NCI-H82 (cell line): ENCODE measurements around the gene PTX4.
"Not testable (repeated sequence)": the region's sequence is repeated elsewhere in the genome, so short reads cannot be mapped to it uniquely, and the experiment has no call there.

Source experiments
- DNase-seq: peaks from one replicate; lab custom pipeline; 2025; lab: John Stamatoyannopoulos, UW

The PTX4 gene

DNA sequence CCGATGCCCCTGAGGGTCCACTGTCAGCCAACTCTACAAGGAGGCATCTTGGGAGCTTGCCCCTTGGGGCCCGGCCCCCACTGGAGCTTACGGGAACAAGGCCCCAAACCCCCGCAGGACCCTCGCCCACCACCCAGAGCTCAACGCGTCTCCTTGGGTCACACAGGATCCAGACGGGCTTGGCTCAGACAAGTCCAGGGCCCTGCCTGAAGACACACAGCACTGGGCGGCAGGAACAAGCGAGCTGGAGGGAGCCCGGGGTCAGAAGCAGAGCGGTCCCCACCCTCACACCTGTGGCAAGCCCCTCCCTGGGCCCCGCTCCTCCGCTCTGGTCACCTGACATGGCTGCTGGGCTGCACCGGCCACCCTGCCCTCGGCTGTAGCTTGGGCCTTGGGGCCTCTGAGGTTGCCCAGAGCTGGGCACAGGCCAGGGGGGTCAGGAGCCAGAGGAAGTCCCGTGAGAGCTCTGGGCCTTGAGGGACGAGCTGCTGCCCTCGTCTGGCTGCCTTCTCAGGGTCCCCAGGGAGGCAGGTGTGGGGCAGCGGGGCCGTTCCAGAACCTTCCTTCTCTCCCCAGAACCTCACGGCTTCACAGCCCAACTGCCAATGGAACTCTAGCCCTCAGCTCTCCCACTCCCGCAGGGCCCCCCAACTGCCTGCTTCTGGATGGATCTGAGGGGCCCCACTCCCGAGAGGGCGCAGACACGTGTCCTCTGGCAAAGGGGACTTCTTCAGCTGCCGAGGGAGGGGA lies 44.6 kb downstream of the PTX4 start, which contains the start of gene CCDC154:
Gene CCDC154 (minus strand): TSS at position 577 of the 750 bp plus-strand sequence. CDS start 234 bp downstream, at position 343.
- no peak for DNase-seq

DNA sequence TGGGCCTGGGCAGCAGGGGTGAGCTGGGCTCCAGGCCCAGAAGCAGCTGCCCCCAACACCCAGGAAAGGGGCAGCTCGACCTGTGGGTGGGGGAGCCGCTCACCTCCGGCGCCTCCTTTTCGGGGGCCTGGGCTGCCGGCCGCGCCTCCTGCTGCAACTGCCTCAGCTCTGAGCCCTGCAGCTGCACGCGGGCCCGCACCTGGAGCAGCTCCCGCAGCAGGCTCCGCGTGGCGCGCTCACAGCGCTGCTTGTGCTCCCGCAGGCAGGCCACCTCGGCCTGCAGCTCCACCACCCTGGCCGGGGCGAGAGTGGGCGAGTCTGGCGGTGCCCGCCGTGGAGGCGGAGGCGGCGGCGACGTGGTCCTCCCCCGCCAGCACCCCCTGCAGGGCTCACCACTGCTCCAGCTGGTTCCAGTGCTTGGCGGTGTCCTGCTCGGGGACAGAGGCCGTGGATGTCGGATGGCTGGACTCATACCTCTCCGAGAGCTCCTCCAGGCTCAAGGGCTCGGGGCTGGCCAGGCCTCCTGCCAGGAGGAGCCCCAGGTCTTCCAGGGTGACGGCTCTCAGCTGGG lies 45.3 kb downstream of the PTX4 start:
- no peak for DNase-seq

DNA sequence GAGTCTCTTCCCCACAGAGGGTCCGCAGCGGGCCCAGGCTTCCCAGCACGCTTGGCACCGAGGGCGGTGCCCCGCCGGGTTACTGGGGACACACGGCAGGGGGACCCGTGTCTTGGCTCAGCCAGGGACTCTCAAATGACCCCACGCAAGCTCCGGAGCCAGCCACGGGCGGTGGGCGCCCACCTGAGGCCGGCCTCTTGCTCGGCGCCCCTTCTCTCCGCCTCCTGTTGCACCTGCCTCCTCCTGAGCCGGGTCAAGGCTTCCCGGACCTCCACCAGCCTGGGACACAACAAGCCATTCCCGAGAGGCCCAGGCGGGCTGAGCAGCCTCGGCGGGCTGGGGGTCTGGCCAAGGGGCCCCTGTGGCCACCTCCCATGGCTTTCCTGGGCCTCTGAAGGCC lies 46.0 kb downstream of the PTX4 start:
- DNase-seq, result no peak

DNA sequence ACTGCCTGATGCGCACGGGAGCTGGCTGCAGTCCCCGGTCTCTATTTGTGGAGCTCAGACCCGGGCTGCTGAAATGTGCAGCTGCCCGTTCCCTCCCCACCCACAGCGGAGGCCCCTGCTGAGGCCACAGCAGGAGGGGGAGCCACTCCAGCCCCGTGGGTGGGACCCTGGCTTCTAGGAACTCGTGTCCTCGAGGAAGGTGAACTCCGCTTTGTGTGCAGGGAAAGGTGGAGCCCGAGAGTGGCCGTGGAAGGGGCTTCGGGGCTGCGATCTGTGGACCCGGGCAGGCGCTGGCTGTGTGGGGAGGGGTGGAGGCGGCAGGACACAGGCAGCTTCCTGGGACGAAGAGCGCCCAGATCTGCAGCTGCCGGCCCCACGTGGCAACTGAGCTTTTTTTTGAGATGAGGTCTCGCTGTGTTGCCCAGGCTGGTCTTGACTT lies 47.3 kb downstream of the PTX4 start:
- DNase-seq, result no peak

DNA sequence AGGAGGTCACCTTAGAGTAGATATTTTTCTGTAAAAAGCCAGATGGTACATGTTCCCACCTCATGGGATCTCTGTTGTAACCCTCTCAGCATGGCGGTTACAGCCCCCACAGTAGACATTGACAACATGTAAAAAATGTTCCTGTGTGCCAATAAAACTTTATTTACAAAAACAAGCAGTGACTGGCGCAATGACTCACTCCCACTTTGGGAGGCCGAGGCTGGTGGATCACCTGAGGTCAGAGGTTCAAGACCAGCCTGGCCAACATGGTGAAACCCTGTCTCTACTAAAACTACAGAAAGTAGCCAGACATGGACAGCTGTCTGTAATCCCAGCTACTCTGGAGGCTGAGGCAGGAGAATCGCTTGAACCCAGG lies 49.1 kb downstream of the PTX4 start:
- DNase-seq, result not testable (repeated sequence)

DNA sequence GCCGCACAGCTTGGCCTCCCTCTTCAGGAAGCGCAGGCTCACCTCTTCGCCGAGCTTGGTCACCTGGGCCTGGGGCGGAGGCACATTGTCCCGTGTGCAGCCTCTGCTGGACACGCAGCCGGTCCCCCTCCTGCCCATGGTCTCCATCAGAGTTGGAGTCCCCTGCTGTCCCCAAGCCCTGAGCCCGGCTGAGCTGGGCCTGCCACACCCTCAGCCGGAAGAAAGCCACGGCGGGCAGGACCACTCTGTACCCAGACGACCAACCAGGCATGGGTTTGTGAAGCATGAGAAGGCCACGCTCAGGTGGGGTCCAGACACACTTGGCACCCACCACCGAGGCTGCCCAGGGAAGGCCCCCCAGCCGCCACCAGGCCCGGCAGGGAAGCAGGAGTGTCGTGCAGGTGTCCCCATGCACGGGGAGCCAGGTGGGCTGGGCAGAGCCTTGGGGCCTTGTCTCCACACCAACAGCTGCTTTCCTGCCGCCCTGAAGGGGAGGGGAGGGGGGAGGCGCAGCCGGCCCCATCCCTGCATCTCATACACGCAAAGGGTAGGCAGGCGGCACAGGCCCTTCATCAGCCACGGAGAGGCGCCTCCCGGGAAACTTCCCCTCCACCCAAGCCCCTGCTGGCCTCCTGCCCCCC lies 49.6 kb downstream of the PTX4 start:
- DNase-seq, result no peak

DNA sequence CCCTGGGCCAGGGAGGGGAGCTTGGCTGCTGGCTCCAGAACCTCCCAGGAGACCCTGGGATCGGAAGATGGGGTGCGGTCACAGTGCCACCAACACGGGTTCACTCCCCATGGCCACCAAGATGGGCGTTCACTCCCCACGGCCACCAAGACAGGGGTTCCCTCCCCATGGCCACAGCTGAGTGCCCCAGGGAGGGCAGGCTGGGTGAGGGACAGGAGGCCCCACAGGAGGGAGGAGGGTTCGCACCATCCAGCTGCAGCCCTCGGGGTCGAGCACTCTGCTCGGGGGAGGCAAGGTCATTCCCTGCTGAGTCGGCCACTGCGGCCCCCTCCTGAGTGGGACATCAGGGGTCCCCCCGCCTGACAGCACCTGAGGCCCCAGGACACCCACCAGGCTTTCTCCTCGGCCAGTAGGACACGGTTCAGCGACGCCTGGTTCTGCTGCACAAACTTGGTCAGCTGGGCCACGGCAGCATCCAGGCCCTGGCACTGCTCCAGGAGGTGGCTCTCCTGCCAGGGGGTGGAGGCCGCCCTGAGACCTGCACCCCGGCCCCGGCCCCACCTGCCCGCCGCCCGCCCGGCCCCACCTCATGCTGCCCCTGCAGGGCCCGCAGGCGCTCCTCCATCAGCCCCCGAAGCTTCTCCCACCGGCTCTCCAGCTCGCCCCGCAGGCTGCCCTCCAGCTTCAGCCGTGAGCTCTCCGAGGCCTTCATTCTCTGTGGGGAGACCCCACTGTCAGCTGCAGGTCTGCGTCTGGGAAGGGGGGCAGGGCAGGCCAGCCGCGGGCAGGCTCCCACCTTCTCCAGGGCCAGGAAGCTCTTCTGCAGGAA lies 50.3 kb downstream of the PTX4 start:
- DNase-seq, result no peak

DNA sequence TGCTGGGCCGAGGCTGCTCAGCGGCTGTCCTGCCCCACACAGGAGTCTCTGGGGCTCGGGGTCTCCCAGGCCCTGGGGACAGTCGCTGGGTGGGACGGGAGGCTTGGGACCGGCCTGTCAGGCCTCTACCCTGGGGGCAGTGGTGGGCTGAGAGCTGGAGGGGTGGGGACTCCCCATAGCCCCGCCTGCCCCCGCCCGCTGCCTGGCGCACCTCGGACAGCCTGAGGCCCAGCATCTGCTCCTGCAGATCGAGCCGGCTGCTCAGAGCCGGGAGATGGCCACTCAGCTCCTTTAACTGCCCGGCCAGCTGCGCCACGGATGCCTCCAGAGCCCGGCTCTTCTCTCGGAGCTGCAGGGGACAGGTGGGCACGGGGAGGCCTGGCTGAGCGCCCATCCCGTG lies 51.1 kb downstream of the PTX4 start:
- no peak for DNase-seq

DNA sequence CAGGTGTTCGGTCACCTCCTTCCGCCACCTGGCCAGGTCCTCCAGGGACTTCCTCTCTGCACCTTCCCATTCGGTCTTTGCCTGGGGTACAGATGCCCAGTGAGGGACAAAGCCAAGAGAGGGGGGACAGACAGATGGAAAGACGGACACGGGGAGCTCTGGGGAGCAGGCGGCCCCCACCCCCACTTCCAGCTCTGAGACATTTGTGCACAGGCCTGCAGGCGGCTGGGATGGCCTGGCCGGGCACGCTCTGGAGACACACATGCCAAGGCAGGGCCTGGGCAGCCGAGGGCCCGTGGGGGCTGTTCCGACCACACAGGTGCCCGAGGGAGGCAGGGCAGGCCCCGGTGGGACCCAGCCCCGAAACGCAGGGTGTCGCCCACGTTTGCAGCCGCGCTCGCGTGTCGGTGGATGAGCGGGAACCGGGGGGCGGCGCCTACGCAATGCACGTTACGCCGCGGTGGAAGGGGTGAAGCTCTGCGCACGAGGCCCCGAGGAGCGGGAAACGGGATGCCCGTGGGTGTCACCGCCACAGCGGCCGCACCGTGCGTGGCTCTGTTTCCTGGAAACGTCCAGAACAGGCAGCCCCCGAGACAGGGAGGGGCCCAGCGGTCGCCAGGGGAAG lies 51.9 kb downstream of the PTX4 start:
- DNase-seq, result no peak

DNA sequence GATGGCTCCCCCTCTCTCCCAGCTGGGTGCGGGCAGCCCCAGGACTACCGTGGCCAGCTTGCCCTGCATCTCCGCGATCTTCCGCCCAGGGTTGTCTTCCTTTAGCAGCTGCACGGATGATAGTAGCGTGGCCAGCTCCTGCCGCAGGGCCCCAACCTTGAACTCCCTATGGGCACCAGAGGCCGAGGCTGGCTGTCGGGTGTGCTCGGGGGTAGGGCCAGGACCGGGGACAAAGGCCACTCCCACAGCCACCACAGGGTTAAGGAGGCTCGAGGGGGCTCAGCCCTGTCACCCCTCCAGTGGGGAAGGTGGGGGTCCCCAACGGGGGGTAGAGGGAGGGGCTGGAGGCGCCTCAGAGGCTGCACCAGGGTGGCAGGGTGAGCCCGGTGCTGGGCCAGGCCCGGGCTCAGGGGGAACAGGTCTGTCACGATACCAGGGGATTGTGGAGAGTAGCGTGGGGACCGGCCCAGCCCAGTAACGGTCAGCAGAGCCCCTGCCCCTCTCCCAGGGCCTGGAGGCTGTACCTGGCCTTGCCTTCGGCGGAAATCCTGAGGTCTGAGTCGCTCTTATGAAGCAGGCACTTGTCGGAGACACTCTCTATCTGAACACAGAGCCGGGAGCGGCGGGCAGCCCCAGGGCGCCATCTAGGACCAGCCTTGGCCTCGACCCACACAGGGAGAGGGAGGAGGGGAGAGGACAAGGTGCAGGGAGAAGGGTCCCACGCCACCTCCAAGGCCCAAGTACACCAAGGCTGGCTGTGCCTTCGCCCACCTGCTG lies 52.6 kb downstream of the PTX4 start:
- no peak for DNase-seq
